Measurements from ENCODE around the gene HMX1. TPM values are rescaled to one million over a fixed set of nuclear protein-coding genes. Genes with fewer than 3 reads are reported as not detected.

Gene HMX1
- total RNA-seq, 4 donors from 2014 or later = 0.17 TPM; not detected in 3

GRCh38 chr4:8897251-8898167 lies 25.9 kb upstream of the HMX1 start:
- WGBS = 40% methylated on average over 13 of the region's 15 CpGs
- intact Hi-C loops (cut with DNase I) = no loop called here
- DNase-seq (ENCODE audit: extremely low spot score) = no peak
- no peak for TF ChIP-seq POLR2AphosphoS5 (IDR thresholded peaks at IDR 0.05)
- TF ChIP-seq, protein P1, sequence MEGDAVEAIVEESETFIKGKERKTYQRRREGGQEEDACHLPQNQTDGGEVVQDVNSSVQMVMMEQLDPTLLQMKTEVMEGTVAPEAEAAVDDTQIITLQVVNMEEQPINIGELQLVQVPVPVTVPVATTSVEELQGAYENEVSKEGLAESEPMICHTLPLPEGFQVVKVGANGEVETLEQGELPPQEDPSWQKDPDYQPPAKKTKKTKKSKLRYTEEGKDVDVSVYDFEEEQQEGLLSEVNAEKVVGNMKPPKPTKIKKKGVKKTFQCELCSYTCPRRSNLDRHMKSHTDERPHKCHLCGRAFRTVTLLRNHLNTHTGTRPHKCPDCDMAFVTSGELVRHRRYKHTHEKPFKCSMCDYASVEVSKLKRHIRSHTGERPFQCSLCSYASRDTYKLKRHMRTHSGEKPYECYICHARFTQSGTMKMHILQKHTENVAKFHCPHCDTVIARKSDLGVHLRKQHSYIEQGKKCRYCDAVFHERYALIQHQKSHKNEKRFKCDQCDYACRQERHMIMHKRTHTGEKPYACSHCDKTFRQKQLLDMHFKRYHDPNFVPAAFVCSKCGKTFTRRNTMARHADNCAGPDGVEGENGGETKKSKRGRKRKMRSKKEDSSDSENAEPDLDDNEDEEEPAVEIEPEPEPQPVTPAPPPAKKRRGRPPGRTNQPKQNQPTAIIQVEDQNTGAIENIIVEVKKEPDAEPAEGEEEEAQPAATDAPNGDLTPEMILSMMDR (IDR thresholded peaks at IDR 0.05) = no peak
- no peak for TF ChIP-seq EP300 (IDR thresholded peaks at IDR 0.05)
- TF ChIP-seq POLR2A (IDR thresholded peaks at IDR 0.05; ENCODE audit: low read depth) = no peak
- Histone ChIP-seq H3K27ac (replicated peaks in 1 of 4) (no peak overlapping the region), H3K36me3 (no peaks in the 10 kb centered on the region), H3K4me3 (no peak overlapping the region), H3K4me1 (peaks cover 0 to 19% (median 19%) of the 10 kb centered on the region in 4 donors), H3K27me3 (peaks cover 0 to 72% (median 26%) of the 10 kb centered on the region in 4 donors), H3K9me3 (peaks cover 0 to 32% (median 25%) of the 10 kb centered on the region in 4 donors)

GRCh38 chr4:8896506-8896905 lies 24.9 kb upstream of the HMX1 start:
- H3K4me1 ChIP-seq = peaks cover 0 to 29% (median 27%) of the 10 kb centered on the region in 4 donors
- peaks cover 0 to 22% (median 15%) of the 10 kb centered on the region in 4 donors for H3K9me3 ChIP-seq
- peaks cover 0 to 81% (median 32%) of the 10 kb centered on the region in 4 donors for H3K27me3 ChIP-seq
- 61% methylated on average over 5 of the region's 5 CpGs for WGBS
- no peak for DNase-seq (ENCODE audit: extremely low spot score)
- no peaks in the 10 kb centered on the region for H3K36me3 ChIP-seq
- intact Hi-C loops (cut with DNase I) = no loop called here
- TF ChIP-seq, protein P1 (IDR thresholded peaks at IDR 0.05) = no peak
- TF ChIP-seq EP300 (IDR thresholded peaks at IDR 0.05) (no peak), POLR2AphosphoS5 (IDR thresholded peaks at IDR 0.05) (no peak), POLR2A (IDR thresholded peaks at IDR 0.05; ENCODE audit: low read depth) (no peak)
- H3K4me3 ChIP-seq = no peak overlapping the region
- H3K27ac ChIP-seq (replicated peaks in 1 of 4) = no peak overlapping the region

GRCh38 chr4:8896071-8896470 lies 24.4 kb upstream of the HMX1 start:
- TF ChIP-seq EP300 (IDR thresholded peaks at IDR 0.05) (no peak), POLR2AphosphoS5 (IDR thresholded peaks at IDR 0.05) (no peak), POLR2A (IDR thresholded peaks at IDR 0.05; ENCODE audit: low read depth) (no peak)
- TF ChIP-seq, protein P1 (IDR thresholded peaks at IDR 0.05) = no peak
- no peaks in the 10 kb centered on the region for H3K36me3 ChIP-seq
- peaks cover 0 to 85% (median 33%) of the 10 kb centered on the region in 4 donors for H3K27me3 ChIP-seq

DNA sequence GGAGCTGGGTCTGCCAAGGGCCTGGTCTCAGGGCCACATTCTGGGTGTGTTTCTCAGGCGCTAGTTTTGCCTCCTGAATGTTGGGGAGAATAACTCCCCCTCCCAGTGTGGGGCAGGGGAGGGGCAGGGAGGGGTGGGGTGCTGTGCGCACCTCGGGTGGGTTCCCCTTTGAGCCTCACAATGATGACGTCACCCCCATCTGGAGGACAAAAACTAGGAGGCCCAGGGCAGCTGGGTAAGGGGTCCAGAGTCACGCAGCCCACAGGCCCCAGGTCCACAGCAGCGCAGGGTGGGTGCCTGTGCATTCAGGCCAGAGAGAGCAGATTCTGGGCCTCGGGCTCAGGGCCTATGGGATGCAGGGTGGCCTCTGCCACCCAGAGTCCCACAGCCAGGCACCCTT lies 23.7 kb upstream of the HMX1 start:
- Histone ChIP-seq H3K27me3 (peaks cover 0 to 93% (median 33%) of the 10 kb centered on the region in 4 donors), H3K4me3 (no peak overlapping the region), H3K9me3 (peaks cover 0 to 10% (median 3%) of the 10 kb centered on the region in 4 donors), H3K36me3 (no peaks in the 10 kb centered on the region), H3K4me1 (peaks cover 0 to 32% (median 27%) of the 10 kb centered on the region in 4 donors), H3K27ac (replicated peaks in 1 of 4) (no peak overlapping the region)
- TF ChIP-seq POLR2A (IDR thresholded peaks at IDR 0.05; ENCODE audit: low read depth) (no peak), POLR2AphosphoS5 (IDR thresholded peaks at IDR 0.05) (no peak), EP300 (IDR thresholded peaks at IDR 0.05) (no peak)
- TF ChIP-seq, protein P1 (IDR thresholded peaks at IDR 0.05) = no peak
- intact Hi-C loops (cut with DNase I) = no loop called here
- WGBS = 83% methylated on average over 2 of the region's 7 CpGs
- no peak for DNase-seq (ENCODE audit: extremely low spot score)

More at GRCh38 chr4:8896071-8896470, 24.4 kb upstream of the HMX1 start:
- Histone ChIP-seq H3K27ac (replicated peaks in 1 of 4) (no peak overlapping the region), H3K9me3 (peaks cover 0 to 17% (median 11%) of the 10 kb centered on the region in 4 donors), H3K4me1 (peaks cover 0 to 32% (median 27%) of the 10 kb centered on the region in 4 donors), H3K4me3 (no peak overlapping the region)
- WGBS = 91% methylated on average over 7 of the region's 10 CpGs
- DNase-seq (ENCODE audit: extremely low spot score) = no peak
- intact Hi-C loops (cut with DNase I) = no loop called here
